Tibial nerve (tissue), 3 donors: ENCODE results near the gene CD180.

ENCODE experiments used
- POLR2A ChIP-seq, 2 donors: fragments of 450-650 bp; IDR thresholded peaks; one replicate each; pipeline ENCODE4 v1.6.1; 2017; ENCODE audit warnings: antibody characterized with exemption in 2 of 2, mild to moderate bottlenecking in 2 of 2, moderate library complexity in 2 of 2
- TF ChIP-seq, protein P1 (sequence below), 5 experiments: fragments of 200-600 bp in 3 of 5; fragments of 450-650 bp in 2 of 5; sonication (generic) in 3 of 5; IDR thresholded peaks; one replicate each; pipeline ENCODE4 v1.5.1; 2016 to 2019; ENCODE audit warnings: antibody characterized with exemption in 5 of 5, mild to moderate bottlenecking in 3 of 5, moderate library complexity in 2 of 5

DNA sequence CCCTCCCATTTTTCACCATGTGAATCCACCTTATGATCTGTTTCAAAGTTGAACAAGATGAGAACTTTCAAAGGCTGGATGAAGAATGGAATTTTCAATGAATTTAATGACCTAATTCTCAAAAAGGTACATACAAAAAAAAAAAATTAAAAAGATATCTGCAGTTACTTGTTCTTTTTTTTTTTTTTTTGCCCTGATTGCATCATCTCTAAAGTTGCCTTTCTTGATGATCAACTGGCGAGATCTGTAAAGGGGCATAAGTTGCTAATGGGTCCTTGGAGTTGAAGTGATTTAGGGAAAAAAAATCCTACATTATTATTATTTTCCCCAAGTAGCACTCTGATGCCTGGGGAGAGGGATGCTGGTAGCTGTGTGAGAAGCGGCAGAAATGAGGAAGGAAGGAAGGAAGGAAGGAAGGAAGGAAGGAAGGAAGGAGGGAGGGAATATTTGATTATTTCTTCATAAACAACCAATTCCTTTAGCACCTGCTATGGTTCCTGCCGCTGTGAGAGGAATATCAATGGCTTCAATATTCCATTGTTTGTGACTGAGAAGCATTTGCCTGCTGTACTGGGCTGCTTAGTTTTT is 48.8 kb upstream of the CD180 start:
- TF ChIP-seq, protein P1, sequence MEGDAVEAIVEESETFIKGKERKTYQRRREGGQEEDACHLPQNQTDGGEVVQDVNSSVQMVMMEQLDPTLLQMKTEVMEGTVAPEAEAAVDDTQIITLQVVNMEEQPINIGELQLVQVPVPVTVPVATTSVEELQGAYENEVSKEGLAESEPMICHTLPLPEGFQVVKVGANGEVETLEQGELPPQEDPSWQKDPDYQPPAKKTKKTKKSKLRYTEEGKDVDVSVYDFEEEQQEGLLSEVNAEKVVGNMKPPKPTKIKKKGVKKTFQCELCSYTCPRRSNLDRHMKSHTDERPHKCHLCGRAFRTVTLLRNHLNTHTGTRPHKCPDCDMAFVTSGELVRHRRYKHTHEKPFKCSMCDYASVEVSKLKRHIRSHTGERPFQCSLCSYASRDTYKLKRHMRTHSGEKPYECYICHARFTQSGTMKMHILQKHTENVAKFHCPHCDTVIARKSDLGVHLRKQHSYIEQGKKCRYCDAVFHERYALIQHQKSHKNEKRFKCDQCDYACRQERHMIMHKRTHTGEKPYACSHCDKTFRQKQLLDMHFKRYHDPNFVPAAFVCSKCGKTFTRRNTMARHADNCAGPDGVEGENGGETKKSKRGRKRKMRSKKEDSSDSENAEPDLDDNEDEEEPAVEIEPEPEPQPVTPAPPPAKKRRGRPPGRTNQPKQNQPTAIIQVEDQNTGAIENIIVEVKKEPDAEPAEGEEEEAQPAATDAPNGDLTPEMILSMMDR (IDR thresholded peaks at IDR 0.05): no peak
- no peak for TF ChIP-seq POLR2A (IDR thresholded peaks at IDR 0.05)
